Measurements from ENCODE around the gene TUBA4A. TPM values are rescaled to one million over a fixed set of nuclear protein-coding genes. Genes with fewer than 3 reads are reported as not detected.

Gene TUBA4A
- total and polyA plus RNA-seq, 9 of the 15 experiments (the other 6 are each of a cell fraction or from before 2014, with no cell fraction given), result 25.1 to 174 (median 42.4) TPM

- TF ChIP-seq ELK1 (CRISPR knock-in tag; IDR thresholded peaks at IDR 0.05) (no peak), SMARCA5 (IDR thresholded peaks at IDR 0.05) (no peak), CAMTA2 (CRISPR knock-in tag; conservative IDR thresholded peaks at IDR 0.05) (no peak), PHF8 (IDR thresholded peaks at IDR 0.05; ENCODE audit: borderline replicate concordance, low read length) (peak; percentile 73; the same call in 1 of the 2 replicates), SIRT6 (IDR thresholded peaks at IDR 0.05; ENCODE audit: low read depth, low read length) (no peak), TBP (optimal IDR thresholded peaks at IDR 0.05; ENCODE audit: low read depth, low read length) (peak; percentile 96), SP2 (IDR thresholded peaks at IDR 0.05; ENCODE audit: extremely low read depth, low read depth, low read length, poor library complexity, severe bottlenecking) (no peak), HOXB6 (CRISPR knock-in tag; IDR thresholded peaks at IDR 0.05; ENCODE audit: borderline replicate concordance) (no peak), SAFB (IDR thresholded peaks at IDR 0.05; ENCODE audit: borderline replicate concordance, low read depth, low read length) (no peak), TFAP4 (CRISPR knock-in tag; IDR thresholded peaks at IDR 0.05; ENCODE audit: borderline replicate concordance) (peak; percentile 27; the same call in 1 of the 2 replicates), CTBP1 (IDR thresholded peaks at IDR 0.05; ENCODE audit: borderline replicate concordance) (peak; percentile 71), POLR2G (IDR thresholded peaks at IDR 0.05; ENCODE audit: low read depth, low read length) (peak; percentile 99), ZNF408 (CRISPR knock-in tag; IDR thresholded peaks at IDR 0.05; ENCODE audit: low read depth) (no peak), NRF1 (conservative IDR thresholded peaks at IDR 0.05 in 1 of 2, IDR thresholded peaks at IDR 0.05 in 1 of 2) (peak; percentile 71 to 77), MEIS2 (IDR thresholded peaks at IDR 0.05; ENCODE audit: partially characterized antibody) (peak; percentile 38), HLTF (IDR thresholded peaks at IDR 0.05) (no peak), ZNF785 (CRISPR knock-in tag; IDR thresholded peaks at IDR 0.05) (no peak), FOS (IDR thresholded peaks at IDR 0.05; ENCODE audit: extremely low read depth, insufficient read length) (no peak), ZNF444 (CRISPR knock-in tag; IDR thresholded peaks at IDR 0.05) (no peak), POLR2B (IDR thresholded peaks at IDR 0.05; ENCODE audit: low read depth, partially characterized antibody) (peak; percentile 71), ZNF3 (CRISPR knock-in tag; IDR thresholded peaks at IDR 0.05) (no peak), YY1 (IDR thresholded peaks at IDR 0.05; ENCODE audit: borderline replicate concordance in 1 of 3, control insufficient read depth in 1 of 3, extremely low read depth in 1 of 3, insufficient read depth in 3 of 3, insufficient read length in 1 of 3, insufficient replicate concordance in 2 of 3, low read depth in 1 of 3, low read length in 2 of 3) (peak in 1 of 3 experiments; percentile 8), CXXC5 (CRISPR knock-in tag; IDR thresholded peaks at IDR 0.05) (peak; percentile 59), EP400 (IDR thresholded peaks at IDR 0.05) (0 out of 2 replicates have a peak, but pooled peaks have one; percentile 1), ZEB2 (IDR thresholded peaks at IDR 0.05) (peak; percentile 80)
- TF ChIP-seq, protein P1, sequence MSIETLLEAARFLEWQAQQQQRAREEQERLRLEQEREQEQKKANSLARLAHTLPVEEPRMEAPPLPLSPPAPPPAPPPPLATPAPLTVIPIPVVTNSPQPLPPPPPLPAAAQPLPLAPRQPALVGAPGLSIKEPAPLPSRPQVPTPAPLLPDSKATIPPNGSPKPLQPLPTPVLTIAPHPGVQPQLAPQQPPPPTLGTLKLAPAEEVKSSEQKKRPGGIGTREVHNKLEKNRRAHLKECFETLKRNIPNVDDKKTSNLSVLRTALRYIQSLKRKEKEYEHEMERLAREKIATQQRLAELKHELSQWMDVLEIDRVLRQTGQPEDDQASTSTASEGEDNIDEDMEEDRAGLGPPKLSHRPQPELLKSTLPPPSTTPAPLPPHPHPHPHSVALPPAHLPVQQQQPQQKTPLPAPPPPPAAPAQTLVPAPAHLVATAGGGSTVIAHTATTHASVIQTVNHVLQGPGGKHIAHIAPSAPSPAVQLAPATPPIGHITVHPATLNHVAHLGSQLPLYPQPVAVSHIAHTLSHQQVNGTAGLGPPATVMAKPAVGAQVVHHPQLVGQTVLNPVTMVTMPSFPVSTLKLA (conservative IDR thresholded peaks at IDR 0.05), result 0 out of 4 replicates have a peak, but pooled peaks of 1 of the 2 experiments have one; percentile 0
These were observed at the start of gene TUBA4A (continued) for GRCh38 chr2:219253753-219254589.
